ENCODE measurements around the gene PEX14. TPM values are rescaled to one million over a fixed set of nuclear protein-coding genes. Genes with fewer than 3 reads are reported as not detected.

The PEX14 gene
- total and polyA plus RNA-seq, 10 of the 15 experiments (the other 5 are each of a cell fraction or from before 2014, with no cell fraction given) = 1.4 to 23.2 (median 12.0) TPM

GRCh38 chr1:10661453-10661852 lies 186.7 kb downstream of the PEX14 start:
- in situ Hi-C loops (cut with MboI) = no loop called here

More at GRCh38 chr1:10661453-10661852, 186.7 kb downstream of the PEX14 start:
- H2AFZ ChIP-seq (ENCODE audit: control insufficient read depth, low read depth, low read length) = no peak overlapping the region
- H3K9me3 ChIP-seq (replicated peaks; ENCODE audit: control insufficient read depth, insufficient read depth, low read length) = no peaks in the 10 kb centered on the region
- SMC1A ChIA-PET (ENCODE audit: uncharacterized antibody, unreplicated experiment) = no interaction called here
- TF ChIP-seq IRF5 (IDR thresholded peaks at IDR 0.05; ENCODE audit: borderline replicate concordance) (no peak), IKZF1 (conservative IDR thresholded peaks at IDR 0.05) (no peak), HDAC6 (IDR thresholded peaks at IDR 0.05; ENCODE audit: unreplicated experiment) (no peak), SIN3A (IDR thresholded peaks at IDR 0.05; ENCODE audit: low read depth, low read length) (no peak), NFXL1 (IDR thresholded peaks at IDR 0.05; ENCODE audit: borderline replicate concordance) (no peak), MAX (IDR thresholded peaks at IDR 0.05; ENCODE audit: low read depth, low read length) (no peak), FOXM1 (IDR thresholded peaks at IDR 0.05; ENCODE audit: low read depth, low read length) (no peak), ZSCAN29 (IDR thresholded peaks at IDR 0.05) (no peak), NR2C2 (IDR thresholded peaks at IDR 0.05; ENCODE audit: borderline replicate concordance, control insufficient read depth, insufficient read length, low read depth) (no peak), ESRRA (IDR thresholded peaks at IDR 0.05; ENCODE audit: low read length) (no peak)
- no peak for DNase-seq (ENCODE audit: low read depth, low spot score)
- POLR2A ChIA-PET = no interaction called here
- CTCF ChIA-PET = no interaction called here
- RAD21 ChIA-PET (ENCODE audit: unreplicated experiment) = no interaction called here
- BruUV-seq (replicated peaks) = no TSS peak
- no peak for ATAC-seq
- H3K4me3 ChIP-seq = no peak overlapping the region
- no peaks in the 10 kb centered on the region for H3K27me3 ChIP-seq (replicated peaks in 1 of 2; ENCODE audit: control insufficient read depth in 2 of 2, insufficient read depth in 2 of 2, low read length in 1 of 2)
- peaks cover 0 to 15% of the 10 kb centered on the region in 2 experiments; a peak in 2 of 4 replicates for H3K36me3 ChIP-seq (ENCODE audit: control insufficient read depth in 2 of 2, insufficient read depth in 2 of 2, low read length in 1 of 2)
- H3K79me2 ChIP-seq (ENCODE audit: control insufficient read depth, insufficient read depth, low read length) = no peaks in the 10 kb centered on the region
- H3K4me2 ChIP-seq (ENCODE audit: control insufficient read depth, insufficient read depth) = no peak overlapping the region
- no peak overlapping the region for H3K9ac ChIP-seq (ENCODE audit: control insufficient read depth, insufficient read depth, low read length)
- intact Hi-C loops (cut with micrococcal nuclease; ENCODE audit: unreplicated experiment) = no loop called here
- no peak overlapping the region for H3K27ac ChIP-seq (ENCODE audit: control insufficient read depth, insufficient read depth)
- H4K20me1 ChIP-seq (ENCODE audit: control insufficient read depth, insufficient read depth) = no peaks in the 10 kb centered on the region
- WGBS (ENCODE audit: insufficient coverage, insufficient replicate concordance, low lambda C conversion rate, missing lambda C conversion rate) = 95% methylated on average over 5 of the region's 5 CpGs
- H3K4me1 ChIP-seq (ENCODE audit: control insufficient read depth, insufficient read depth, low read length) = no peaks in the 10 kb centered on the region
- no peak for FAIRE-seq
